ENCODE results near the gene FNDC4. TPM values are rescaled to one million over a fixed set of nuclear protein-coding genes. Genes with fewer than 3 reads are reported as not detected.

FNDC4 gene
- total RNA-seq, 4 donors from 2014 or later, result 2.6 to 9.1 (median 5.0) TPM

- intact Hi-C loops (cut with DNase I; ENCODE audit: low total_unique reads), result no loop called here
- TF ChIP-seq CTCF (IDR thresholded peaks at IDR 0.05) (no peak), POLR2A (IDR thresholded peaks at IDR 0.05) (no peak)
- 79 to 81% methylated on average over 12 of the region's 12 CpGs for WGBS, 2 donors
- no peak within 1 kb of the TSS for H3K4me3 ChIP-seq (ENCODE audit: low read depth, poor library complexity, severe bottlenecking)
- peak in 1 of 2 donors; percentile 72 for DNase-seq (ENCODE audit: low spot score in 2 of 2)
These were observed 1.6 kb upstream of the FNDC4 start, which contains the start of gene GCKR for GRCh38 chr2:27496357-27497287. Gene GCKR (plus strand): TSS chr2:27496839. CDS start chr2:27496905, 66 bp downstream.

DNA sequence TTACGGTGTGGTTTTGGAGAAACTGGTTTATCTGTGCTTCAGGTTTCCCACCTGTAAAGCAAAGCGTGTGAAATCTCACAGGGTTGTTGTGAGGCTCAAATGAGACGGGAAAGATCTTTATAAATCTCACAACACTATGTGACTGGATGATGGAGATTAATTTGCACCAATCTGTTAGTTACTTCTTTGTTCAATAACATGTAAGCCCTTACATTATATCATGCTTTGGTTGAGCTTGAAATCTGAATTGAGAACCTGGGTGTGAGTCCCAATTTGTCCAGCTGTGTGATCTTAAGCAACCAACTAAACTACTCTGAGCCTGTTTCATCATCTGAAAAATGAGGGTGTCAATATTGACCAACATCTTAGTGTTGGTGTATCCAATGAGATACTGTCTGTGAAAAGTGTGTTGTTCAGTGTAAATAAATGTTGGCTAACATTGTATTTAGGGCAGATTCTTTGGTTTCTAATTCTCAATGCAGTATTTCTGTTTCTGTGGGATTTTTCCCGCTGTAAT, 898 bp upstream of the FNDC4 start:
- intact Hi-C loops (cut with DNase I; ENCODE audit: low total_unique reads), result no loop called here
- TF ChIP-seq CTCF (IDR thresholded peaks at IDR 0.05) (no peak), POLR2A (IDR thresholded peaks at IDR 0.05) (no peak)
- no peak for DNase-seq (ENCODE audit: low spot score in 2 of 2)
- no peak overlapping the region for H3K4me3 ChIP-seq (ENCODE audit: low read depth, poor library complexity, severe bottlenecking)
- 48 to 64% methylated on average over 4 of the region's 4 CpGs for WGBS, 2 donors

GRCh38 chr2:27494284-27494943, 586 bp downstream of the FNDC4 start:
- intact Hi-C loops (cut with DNase I; ENCODE audit: low total_unique reads), result no loop called here
- TF ChIP-seq CTCF (IDR thresholded peaks at IDR 0.05) (no peak), POLR2A (IDR thresholded peaks at IDR 0.05) (no peak)
- peak in 1 of 2 donors; percentile 87 for DNase-seq (ENCODE audit: low spot score in 2 of 2)
- 21 to 53% methylated on average over 14 to 35 of the region's 35 CpGs for WGBS, 2 donors
- H3K4me3 ChIP-seq (ENCODE audit: low read depth, poor library complexity, severe bottlenecking), result peak overlapping the region; percentile 51

DNA sequence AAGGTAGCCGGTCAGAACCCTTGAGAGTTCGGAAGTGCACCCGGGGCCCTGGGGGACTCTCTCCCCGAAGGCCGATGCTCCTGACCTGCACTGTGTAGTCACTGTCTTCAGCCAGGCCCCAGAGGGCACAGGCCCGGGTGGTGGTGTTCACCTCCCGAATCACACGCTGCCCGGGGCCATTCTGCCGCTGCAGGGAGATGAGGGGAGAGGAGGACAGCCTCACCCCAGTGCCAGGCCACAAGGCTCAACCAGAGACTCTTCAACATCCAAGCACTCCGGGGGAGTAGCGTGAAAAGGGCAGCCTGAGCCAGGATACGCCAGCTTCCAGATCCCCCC, 1.1 kb downstream of the FNDC4 start:
- H3K4me3 ChIP-seq (ENCODE audit: low read depth, poor library complexity, severe bottlenecking), result no peak overlapping the region
- TF ChIP-seq POLR2A (IDR thresholded peaks at IDR 0.05), result no peak
- TF ChIP-seq CTCF (IDR thresholded peaks at IDR 0.05), result no peak
- intact Hi-C loops (cut with DNase I; ENCODE audit: low total_unique reads), result no loop called here
- WGBS, 2 donors, result 81 to 85% methylated on average over 12 to 13 of the region's 13 CpGs
- peak in 1 of 2 donors; percentile 82 for DNase-seq (ENCODE audit: low spot score in 2 of 2)

- WGBS, 2 donors, result 89 to 93% methylated on average over 4 of the region's 4 CpGs
- TF ChIP-seq CTCF (IDR thresholded peaks at IDR 0.05), result no peak
- no peak for TF ChIP-seq POLR2A (IDR thresholded peaks at IDR 0.05)
- no peak overlapping the region for H3K4me3 ChIP-seq (ENCODE audit: low read depth, poor library complexity, severe bottlenecking)
- intact Hi-C loops (cut with DNase I; ENCODE audit: low total_unique reads), result no loop called here
- DNase-seq (ENCODE audit: low spot score in 2 of 2), result peak in 1 of 2 donors; percentile 58
These were observed 2.4 kb downstream of the FNDC4 start for GRCh38 chr2:27492557-27492956.
